Gastrocnemius medialis (tissue), 4 donors: Measurements from ENCODE around the gene ASTN2.
"Not testable (repeated sequence)": the region's sequence is repeated elsewhere in the genome, so short reads cannot be mapped to it uniquely, and the experiment has no call there.

Experiments
- CTCF ChIP-seq, 5 experiments: fragments of 450-650 bp in 3 of 5; fragments of 200-600 bp in 2 of 5; sonication (generic) in 2 of 5; IDR thresholded peaks in 4 of 5; conservative IDR thresholded peaks in 1 of 5; 1 replicate in 4 of 5; 2 replicates in 1 of 5; pipeline ENCODE4 v1.5.1; 2016 to 2019; ENCODE audit warnings: antibody characterized with exemption in 5 of 5, mild to moderate bottlenecking in 3 of 5, moderate library complexity in 3 of 5
- POLR2A ChIP-seq, 2 donors: fragments of 450-650 bp; IDR thresholded peaks; one replicate each; pipeline ENCODE4 v1.6.1; 2017; ENCODE audit warnings: antibody characterized with exemption in 2 of 2, mild to moderate bottlenecking in 2 of 2, moderate library complexity in 2 of 2

DNA sequence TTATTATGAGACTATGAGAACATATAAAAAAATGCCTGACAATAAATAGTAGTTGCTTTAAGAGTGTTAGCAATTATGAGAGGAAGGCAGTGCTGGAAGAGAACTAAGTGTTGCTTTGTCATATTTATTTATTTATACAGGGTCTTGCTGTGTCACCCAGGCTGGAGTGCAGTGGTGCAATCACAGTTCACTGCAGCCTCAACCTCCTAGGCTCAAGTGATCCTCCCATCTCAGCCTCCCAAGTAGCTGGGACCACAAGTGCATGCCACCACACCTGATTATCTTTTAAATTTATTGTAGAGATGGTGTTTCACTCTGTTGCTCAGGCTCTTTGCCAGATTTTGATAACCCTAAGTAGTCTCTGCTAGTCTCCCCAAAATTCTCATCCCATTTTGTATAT lies 724.1 kb downstream of the ASTN2 start:
- TF ChIP-seq CTCF (IDR thresholded peaks at IDR 0.05 in 4 of 5, conservative IDR thresholded peaks at IDR 0.05 in 1 of 5); POLR2A (IDR thresholded peaks at IDR 0.05): not testable (repeated sequence)
